T-helper 22 cell (primary cell): ENCODE data around the gene STUB1.

Source experiments
- DNase-seq: peaks from one replicate; pipeline ENCODE4 v3.0.0-alpha.2; 2020; ENCODE audit warnings: low read depth

The STUB1 gene

DNA sequence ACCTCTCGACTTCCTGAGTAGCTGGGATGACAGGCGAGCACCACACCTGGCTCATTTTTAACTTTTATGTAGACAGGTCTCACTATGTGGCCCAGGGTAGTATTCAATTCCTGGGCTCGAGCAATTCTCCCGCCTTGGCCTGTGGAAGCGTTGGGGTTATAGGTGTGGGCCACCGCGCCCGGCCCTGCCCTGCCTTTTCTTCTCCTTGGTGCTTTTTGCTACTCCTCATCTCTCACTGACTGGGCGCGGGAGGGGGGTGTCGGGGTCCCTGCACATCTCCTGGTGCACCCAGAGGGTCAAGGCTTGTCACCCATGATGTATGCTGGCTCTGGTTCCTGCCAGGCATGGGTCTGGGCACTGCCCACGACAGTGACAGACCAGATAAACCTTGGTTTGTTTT is 35.7 kb upstream of the STUB1 start:
- no peak for DNase-seq

DNA sequence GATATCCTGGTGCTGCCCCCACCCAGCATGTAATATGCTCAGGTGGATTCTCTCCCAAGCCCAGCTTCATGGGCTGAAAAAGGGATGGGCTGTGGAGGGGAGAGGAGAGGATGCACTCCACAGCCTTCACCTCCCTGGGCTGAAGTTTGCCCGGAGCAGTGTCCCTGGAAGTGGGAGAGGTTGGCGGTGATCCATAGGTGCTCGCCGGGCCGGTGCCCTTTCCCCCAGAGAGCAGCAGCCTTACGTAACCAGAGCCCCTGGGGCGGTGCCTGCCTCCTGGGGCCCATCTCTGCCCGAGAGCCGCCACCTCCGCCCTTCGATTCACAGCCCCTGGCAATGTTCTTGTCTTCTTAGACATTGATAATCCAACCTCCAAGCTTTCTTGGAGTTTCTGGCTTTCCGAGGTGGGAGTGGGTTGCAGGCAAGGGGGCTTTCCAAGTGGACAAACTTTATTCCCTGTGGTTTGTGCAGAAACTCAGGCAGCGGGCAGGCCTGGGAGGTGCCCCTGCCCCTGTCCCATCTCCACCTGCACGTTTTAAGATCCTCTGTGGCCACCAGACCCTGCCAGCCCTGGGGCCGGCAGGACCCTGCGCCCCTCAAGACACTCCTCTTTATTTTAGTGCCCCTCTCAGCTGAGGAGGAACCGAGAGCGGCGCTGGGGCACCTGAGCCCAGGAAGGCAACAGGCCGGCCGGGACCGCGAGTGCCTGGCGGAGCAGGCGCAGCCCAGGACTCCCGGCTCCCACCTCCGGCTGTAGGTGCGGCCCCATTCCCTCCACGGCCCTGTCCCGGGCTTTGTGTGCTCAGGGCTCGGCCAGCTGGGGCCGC is 34.1 kb upstream of the STUB1 start:
- no peak for DNase-seq

- DNase-seq = no peak
These were observed 33.5 kb upstream of the STUB1 start for GRCh38 chr16:646679-647172.

DNA sequence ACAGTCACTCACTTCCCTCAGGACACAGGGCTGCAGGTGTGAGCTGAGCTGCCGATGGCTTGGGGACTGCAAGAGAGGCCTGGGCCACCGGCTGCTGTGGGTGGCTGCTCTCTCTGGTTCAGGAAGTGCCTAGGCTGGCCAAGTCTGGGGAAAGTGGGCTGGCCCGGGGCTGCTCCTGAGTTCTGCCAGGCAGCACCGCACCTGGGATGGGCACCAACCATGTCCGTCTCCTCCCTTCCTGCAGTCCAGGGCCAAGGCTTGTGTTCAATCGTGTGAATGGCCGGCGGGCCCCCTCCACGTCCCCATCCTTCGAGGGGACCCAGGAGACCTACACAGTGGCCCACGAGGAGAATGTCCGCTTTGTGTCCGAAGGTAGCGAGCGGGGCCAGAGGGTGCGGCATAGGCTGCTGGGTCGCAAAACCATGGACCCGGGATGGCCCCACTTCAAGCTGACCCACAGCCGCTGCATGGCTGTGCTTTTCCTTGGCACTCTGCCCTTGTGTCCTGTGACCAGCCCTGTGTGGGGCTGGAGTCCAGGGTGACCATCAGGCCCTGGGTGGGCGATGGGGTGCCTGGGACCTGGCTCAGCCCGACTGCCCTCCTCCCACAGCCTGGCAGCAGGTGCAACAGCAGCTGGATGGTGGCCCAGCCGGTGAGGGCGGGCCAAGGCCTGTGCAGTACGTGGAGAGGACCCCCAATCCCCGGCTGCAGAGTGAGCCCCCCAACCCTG is 32.9 kb upstream of the STUB1 start:
- no peak for DNase-seq

DNA sequence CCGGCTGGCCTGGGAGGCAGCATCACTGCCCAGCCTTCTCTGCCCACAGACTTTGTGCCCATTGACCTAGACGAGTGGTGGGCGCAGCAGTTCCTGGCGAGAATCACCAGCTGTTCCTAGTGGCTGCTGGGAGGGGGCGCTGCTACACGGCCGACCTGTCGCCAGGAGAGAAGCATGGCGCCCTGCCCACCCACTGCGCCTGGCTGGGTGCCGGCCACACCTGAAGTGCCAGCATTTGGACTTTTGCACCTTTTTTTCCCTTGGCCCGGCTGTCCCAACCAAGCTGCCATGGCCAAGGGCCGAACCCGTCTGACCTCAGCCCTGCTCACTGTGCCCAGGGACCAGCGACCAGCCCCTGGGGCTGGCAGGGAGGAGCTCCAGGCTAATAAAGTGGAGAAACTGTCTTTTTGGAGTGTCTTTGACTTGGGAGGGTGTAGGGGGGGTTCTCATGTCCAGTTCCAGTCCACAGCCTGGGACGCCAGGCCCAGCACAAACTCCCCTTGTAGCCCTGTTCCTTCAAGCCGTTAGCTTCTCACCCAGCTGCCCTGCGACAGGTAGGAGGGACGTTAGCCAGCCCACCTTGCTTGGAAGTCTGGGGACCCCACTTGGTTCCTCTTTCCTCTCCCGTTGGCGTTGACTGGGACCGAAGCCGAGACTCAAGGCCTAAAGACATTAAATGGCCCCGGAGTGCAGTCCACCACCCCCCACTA is 32.0 kb upstream of the STUB1 start:
- no peak for DNase-seq

- peak; percentile 89 for DNase-seq
These were observed 31.2 kb upstream of the STUB1 start, which contains the start of gene WDR90 for GRCh38 chr16:648781-649589. Gene WDR90 (plus strand): TSS chr16:649365. CDS start chr16:649417, 52 bp downstream.

GRCh38 chr16:649631-650030 is 30.6 kb upstream of the STUB1 start:
- no peak for DNase-seq

- no peak for DNase-seq
These were observed 28.4 kb upstream of the STUB1 start for GRCh38 chr16:651844-652243.

GRCh38 chr16:652454-653305 is 27.5 kb upstream of the STUB1 start:
- no peak for DNase-seq

GRCh38 chr16:654034-654433 is 26.2 kb upstream of the STUB1 start:
- no peak for DNase-seq

DNA sequence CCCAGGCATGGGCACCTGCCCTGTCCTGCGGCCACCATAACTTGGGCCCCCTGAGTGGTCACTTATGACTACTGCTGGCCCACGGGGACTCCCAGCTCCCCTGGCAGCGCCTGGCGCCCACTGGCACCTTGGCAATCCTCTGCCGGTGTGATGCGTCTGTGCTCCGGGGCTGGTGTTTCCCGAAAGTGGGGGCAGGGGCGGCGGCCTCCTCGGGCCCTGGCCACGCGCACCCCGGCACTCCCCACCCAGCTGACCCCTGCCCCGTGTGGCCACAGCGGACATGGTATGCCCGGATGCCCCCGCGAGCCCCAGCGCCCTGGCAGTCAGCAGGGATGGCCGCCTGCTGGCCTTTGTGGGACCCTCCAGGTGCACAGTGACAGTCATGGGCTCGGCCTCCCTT is 22.7 kb upstream of the STUB1 start:
- no peak for DNase-seq

DNA sequence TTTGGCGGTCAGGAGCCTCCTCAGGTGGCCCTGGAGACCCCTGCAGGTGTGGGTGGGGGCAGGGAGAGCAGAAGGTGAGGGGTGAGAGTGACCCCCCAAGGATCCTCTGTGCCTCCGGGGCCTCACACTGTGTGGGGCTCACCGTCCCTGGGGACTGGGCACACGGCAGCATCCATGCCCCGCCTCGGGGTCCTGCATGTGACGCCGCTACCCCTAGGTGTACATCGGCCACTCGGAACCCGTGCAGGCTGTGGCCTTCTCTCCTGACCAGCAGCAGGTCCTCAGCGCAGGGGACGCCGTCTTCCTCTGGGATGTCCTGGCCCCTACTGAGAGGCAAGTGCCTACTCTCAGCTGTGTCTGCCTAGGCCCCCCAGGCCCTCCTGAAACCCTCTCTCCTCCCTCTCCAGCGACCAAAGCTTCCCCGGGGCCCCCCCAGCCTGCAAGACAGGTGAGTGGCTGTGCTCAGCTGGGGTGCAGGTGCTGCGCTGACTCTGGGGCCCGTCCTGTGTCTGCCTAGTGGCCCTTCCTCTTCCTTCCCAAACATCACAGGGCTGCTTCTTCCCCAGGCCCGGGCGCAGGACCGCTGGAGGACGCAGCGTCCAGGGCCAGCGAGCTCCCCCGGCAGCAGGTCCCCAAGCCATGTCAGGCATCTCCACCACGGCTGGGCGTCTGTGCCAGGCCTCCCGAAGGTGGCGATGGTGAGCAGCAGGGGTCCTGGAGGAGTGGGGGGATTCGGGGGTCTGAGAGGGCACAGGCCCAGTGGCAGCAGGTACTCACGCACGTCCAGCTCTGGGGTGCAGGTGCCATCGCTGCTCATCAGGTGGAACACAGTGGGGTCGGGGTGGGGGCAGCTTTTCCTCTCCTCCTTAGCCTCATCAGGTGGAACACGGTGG is 21.3 kb upstream of the STUB1 start:
- DNase-seq = no peak

- DNase-seq = no peak
These were observed 20.6 kb upstream of the STUB1 start for GRCh38 chr16:659618-660017.

DNA sequence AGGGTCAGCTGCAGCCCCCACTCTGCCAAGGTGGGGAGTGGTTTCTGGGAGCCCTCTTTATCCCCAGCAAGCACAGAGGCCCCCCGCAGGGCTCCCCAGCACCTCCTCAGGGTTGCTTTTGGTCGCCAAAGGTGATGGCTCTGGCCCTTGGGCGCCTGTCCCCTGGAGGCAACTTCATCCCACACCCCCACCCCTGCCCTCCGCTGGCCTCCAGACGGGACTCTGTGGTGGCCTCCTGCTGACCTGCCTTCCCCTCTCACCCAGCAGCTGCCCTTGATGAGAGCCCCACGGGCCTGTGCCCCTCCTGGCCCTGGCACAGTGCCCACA is 20.1 kb upstream of the STUB1 start:
- no peak for DNase-seq

DNA sequence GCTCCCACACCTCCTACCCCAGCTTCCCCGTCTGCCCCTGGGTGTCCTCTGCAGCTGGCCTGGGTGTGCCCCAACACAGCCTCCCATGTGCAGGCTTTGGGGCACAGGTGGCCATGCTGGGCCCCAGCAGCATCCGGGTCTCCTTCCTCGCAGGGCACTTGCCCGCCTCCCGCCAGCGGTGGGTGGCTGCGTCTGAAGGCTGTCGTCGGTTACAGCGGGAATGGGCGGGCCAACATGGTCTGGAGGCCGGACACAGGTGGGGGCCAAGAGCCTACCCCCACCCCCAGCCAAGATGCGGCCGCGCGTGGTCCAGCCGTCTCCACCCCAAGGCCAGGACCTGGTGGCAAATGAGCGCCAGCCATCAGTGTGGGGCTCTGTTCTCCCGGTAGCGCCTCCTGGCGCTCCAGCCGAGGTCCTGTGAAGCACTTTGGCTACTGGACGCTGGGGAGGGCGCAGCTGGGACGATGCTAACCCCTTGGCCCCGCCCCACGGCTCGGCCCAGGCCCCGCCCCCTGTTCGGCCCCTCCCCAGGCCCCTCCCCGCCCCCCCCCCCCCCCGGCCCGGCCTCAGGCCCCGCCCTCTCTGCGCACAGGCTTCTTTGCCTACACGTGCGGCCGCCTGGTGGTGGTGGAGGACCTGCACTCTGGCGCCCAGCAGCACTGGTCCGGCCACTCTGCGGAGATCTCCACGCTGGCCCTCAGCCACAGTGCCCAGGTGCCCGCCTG is 19.6 kb upstream of the STUB1 start:
- DNase-seq = peak; percentile 51

DNA sequence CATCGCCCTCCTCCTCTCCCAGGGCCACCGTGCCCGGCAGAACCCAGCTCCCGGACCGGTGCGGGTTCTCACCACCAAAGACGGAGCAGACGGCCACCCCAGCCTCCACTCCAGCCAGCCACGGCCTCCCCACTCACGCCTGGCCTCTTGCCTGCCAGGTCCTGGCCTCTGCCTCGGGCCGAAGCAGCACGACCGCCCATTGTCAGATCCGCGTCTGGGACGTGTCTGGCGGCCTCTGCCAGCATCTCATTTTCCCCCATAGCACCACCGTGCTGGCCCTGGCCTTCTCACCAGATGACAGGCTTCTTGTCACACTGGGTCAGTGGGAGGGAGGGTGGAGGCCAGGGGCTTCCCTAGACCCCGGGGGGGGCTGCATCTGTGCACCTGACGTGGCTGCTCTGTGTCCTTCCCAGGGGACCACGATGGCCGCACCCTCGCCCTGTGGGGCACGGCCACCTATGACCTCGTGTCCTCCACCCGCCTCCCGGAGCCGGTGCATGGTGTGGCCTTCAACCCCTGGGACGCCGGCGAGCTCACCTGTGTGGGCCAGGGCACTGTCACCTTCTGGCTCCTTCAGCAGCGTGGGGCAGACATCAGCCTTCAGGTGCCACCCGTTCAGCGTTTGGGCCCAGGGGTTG is 18.9 kb upstream of the STUB1 start:
- DNase-seq = no peak

DNA sequence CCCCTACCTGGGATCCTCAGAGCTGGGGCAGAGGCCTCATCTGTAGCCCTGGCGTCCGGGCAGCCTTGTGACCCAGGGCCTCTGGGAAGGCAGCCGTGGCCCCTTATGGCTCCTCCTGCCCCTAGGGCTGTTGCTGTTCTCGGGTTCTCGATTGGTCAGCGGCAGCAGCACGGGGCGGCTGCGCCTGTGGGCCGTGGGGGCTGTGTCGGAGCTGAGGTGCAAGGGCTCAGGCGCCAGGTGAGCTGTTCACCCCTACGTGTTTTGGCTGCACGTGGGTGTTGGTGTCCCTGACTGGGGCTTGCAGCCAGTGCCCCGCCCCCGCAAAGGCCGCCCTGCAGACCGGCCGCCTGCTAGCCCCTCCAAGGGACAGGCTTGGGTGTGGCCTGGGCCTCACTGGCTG is 18.1 kb upstream of the STUB1 start:
- no peak for DNase-seq

- DNase-seq = no peak
These were observed 17.6 kb upstream of the STUB1 start for GRCh38 chr16:662597-662996.

DNA sequence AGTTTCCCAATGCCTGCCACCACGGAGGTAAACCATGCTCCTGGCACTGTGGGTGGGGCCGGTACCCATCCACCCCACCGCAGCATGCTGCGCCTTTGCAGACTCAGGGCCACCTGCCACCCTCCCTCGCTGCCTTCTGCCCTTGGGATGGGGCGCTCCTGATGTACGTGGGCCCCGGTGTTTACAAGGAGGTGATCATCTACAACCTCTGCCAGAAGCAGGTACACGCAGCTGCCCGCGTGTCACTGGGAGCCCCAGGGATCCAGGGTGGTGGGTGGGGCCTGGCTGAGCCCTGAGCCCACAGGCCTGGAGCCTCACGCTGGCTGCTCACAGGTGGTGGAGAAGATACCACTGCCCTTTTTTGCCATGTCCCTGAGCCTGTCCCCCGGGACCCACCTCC is 13.6 kb upstream of the STUB1 start:
- no peak for DNase-seq
